ENCODE results near the gene LRP1.

DNA sequence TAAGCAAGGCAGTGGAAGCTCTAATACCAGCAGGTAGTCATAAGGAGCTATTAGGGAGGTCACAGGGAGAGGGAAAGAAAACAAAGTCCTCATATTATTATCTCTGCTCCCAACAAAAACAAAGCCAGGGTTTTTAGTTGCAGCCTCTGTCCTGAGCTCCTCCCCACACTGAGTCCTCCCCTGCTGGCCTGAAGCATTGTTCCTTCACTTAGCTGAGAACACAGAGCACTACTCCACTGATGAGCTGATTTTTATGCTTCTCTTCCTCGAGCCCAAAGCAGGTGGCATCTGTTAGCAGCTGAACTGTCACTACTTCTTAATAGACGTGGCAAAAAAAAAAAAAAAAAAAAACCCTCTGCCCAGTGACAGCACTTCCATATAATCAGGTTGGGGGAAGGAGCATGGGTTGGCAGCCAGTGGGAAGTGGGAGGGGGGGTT lies 133.2 kb downstream of the LRP1 start:
- no peak for TF ChIP-seq POLR2AphosphoS5 (IDR thresholded peaks at IDR 0.05; ENCODE audit: borderline replicate concordance, low read depth, low read length)
- no peak for TF ChIP-seq EZH2 (IDR thresholded peaks at IDR 0.05)
- TF ChIP-seq FOXP2 (optimal IDR thresholded peaks at IDR 0.05; ENCODE audit: control extremely low read depth, extremely low read length, insufficient read depth) = no peak

Data from SK-N-MC (cell line).